Endothelial cell of umbilical vein (primary cell): ENCODE results near the gene SLC10A1. TPM values are rescaled to one million over a fixed set of nuclear protein-coding genes. Genes with fewer than 3 reads are reported as not detected.

ENCODE experiments used
- BruUV-seq: library from RNA; stranded (reverse); fragments of 400-500 nt; replicated peaks from 2 replicates; lab custom pipeline; 2021; lab: Mats Ljungman, UMichigan
- CTCF ChIA-PET: fragments of 300-600, 350-600 bp; sonication (Branson Sonifier 250); formaldehyde crosslinking; loops from one replicate; lab custom pipeline; 2021; ENCODE audit warnings: antibody characterized with exemption, inconsistent platforms; lab: Charles Lee
- POLR2A ChIA-PET: fragments of 300-600, 350-600 bp; sonication (Branson Sonifier 250); formaldehyde crosslinking; loops from one replicate; lab custom pipeline; 2021; ENCODE audit warnings: antibody characterized with exemption, inconsistent platforms; lab: Charles Lee
- DNase-seq: peaks from one replicate; pipeline ENCODE4 v3.0.0-alpha.2; 2011; ENCODE audit warnings: low read depth, low spot score
- FAIRE-seq: peaks from 2 replicates; lab custom pipeline; 2011; peaks lifted over from hg19 to GRCh38; lab: Jason Lieb, UNC
- H2AFZ ChIP-seq: 2 replicates; pipeline ENCODE4 v1.6.0; 2012; ENCODE audit warnings: low read depth, low read length, control low read depth, inconsistent platforms
- H3K27ac ChIP-seq: 2 replicates; pipeline ENCODE4 v1.5.1; 2011; ENCODE audit warnings: low read depth, mild to moderate bottlenecking, control low read depth, low read length, moderate library complexity; ENCODE audit not compliant: insufficient read depth
- H3K27me3 ChIP-seq, 2 experiments: 2 replicates each; pipeline versions ENCODE4 v1.6.0 to v1.6.1; 2011; ENCODE audit warnings: low read length in 2 of 2, mixed read lengths in 1 of 2; ENCODE audit not compliant: control insufficient read depth in 2 of 2, insufficient read depth in 2 of 2
- H3K36me3 ChIP-seq, 2 experiments: 2 replicates in 1 of 2; 3 replicates in 1 of 2; pipeline ENCODE4 v1.5.1; 2011; ENCODE audit warnings: low read length in 2 of 2, mild to moderate bottlenecking in 1 of 2, moderate library complexity in 1 of 2; ENCODE audit not compliant: control insufficient read depth in 2 of 2, insufficient read depth in 2 of 2; ENCODE audit errors: extremely low read depth in 1 of 2
- H3K4me1 ChIP-seq: 3 replicates; pipeline ENCODE4 v1.5.1; 2011; ENCODE audit warnings: mild to moderate bottlenecking, low read length; ENCODE audit not compliant: control insufficient read depth, insufficient read depth; ENCODE audit errors: extremely low read depth
- H3K4me2 ChIP-seq: 2 replicates; pipeline ENCODE4 v1.6.1; 2011; ENCODE audit warnings: low read length, control low read depth, mixed read lengths; ENCODE audit not compliant: insufficient read depth
- H3K4me3 ChIP-seq, 3 experiments: fragments of 200-600 bp in 1 of 3; sonication (generic), shearing (Covaris generic) in 1 of 3; replicated peaks in 1 of 3; 2 replicates each; pipeline ENCODE4 v1.5.1; 2011 to 2016; ENCODE audit warnings: control low read depth in 3 of 3, low read length in 3 of 3, mild to moderate bottlenecking in 2 of 3, inconsistent platforms in 1 of 3, low read depth in 1 of 3, moderate library complexity in 1 of 3; ENCODE audit not compliant: insufficient read depth in 1 of 3
- H3K79me2 ChIP-seq: 2 replicates; pipeline ENCODE4 v1.6.0; 2012; ENCODE audit warnings: low read length, inconsistent platforms; ENCODE audit not compliant: control insufficient read depth, insufficient read depth
- H3K9ac ChIP-seq: replicated peaks from 2 replicates; pipeline ENCODE3; 2011; ENCODE audit warnings: low read length, control low read depth; ENCODE audit not compliant: insufficient read depth; ENCODE audit errors: extremely low read depth
- H3K9me1 ChIP-seq: replicated peaks from 3 replicates; pipeline ENCODE4 v1.6.0; 2011; ENCODE audit warnings: mild to moderate bottlenecking, low read length; ENCODE audit not compliant: control insufficient read depth, insufficient read depth; ENCODE audit errors: extremely low read depth
- H3K9me3 ChIP-seq: replicated peaks from 2 replicates; pipeline ENCODE4 v1.5.1; 2012; ENCODE audit warnings: low read length, inconsistent platforms; ENCODE audit not compliant: control insufficient read depth, insufficient read depth
- H4K20me1 ChIP-seq: replicated peaks from 2 replicates; pipeline ENCODE3; 2011; ENCODE audit warnings: mild to moderate bottlenecking, low read length; ENCODE audit not compliant: control insufficient read depth, insufficient read depth; ENCODE audit errors: extremely low read depth
- EZH2 ChIP-seq: IDR thresholded peaks from 2 replicates; pipeline ENCODE4 v1.6.1; 2012; ENCODE audit warnings: borderline replicate concordance, low read depth, mild to moderate bottlenecking, moderate library complexity, low read length, inconsistent platforms; ENCODE audit not compliant: severe bottlenecking
- FOS ChIP-seq: IDR thresholded peaks from 2 replicates; pipeline ENCODE4 v1.6.1; 2011; ENCODE audit warnings: mild to moderate bottlenecking, low read length, moderate library complexity, borderline replicate concordance; ENCODE audit not compliant: insufficient read depth
- GATA2 ChIP-seq: IDR thresholded peaks from 2 replicates; pipeline ENCODE4 v1.7.0; 2011; ENCODE audit warnings: low read depth, mild to moderate bottlenecking, moderate library complexity, mixed read lengths, low read length; ENCODE audit not compliant: insufficient read length, insufficient read depth
- JUN ChIP-seq: IDR thresholded peaks from 2 replicates; pipeline ENCODE4 v1.6.1; 2011; ENCODE audit warnings: borderline replicate concordance, low read depth; ENCODE audit not compliant: insufficient read length, insufficient read depth
- MYC ChIP-seq: IDR thresholded peaks from one replicate; pipeline ENCODE4 v1.6.1; 2011; ENCODE audit warnings: mild to moderate bottlenecking, low read depth, low read length
- POLR2A ChIP-seq: IDR thresholded peaks from 2 replicates; pipeline ENCODE4 v1.6.1; 2012; ENCODE audit warnings: low read depth, mild to moderate bottlenecking, control low read depth, low read length
- POLR2AphosphoS5 ChIP-seq: IDR thresholded peaks from 2 replicates; pipeline ENCODE4 v1.6.1; 2012; ENCODE audit warnings: low read depth, mild to moderate bottlenecking, control low read depth, low read length, moderate library complexity; ENCODE audit not compliant: insufficient read depth
- dilution Hi-C: fragments of 300-500 bp; cut with MboI; formaldehyde crosslinking; loops from one replicate; pipeline ENCODE4 v1.15.0; 2019; ENCODE audit warnings: low sequenced_read_pairs; ENCODE audit not compliant: extremely low pct_ligation_motif_present
- intact Hi-C: fragments of 100-400 bp; cut with micrococcal nuclease; formaldehyde crosslinking; loops from one replicate; pipeline ENCODE4 v1.10.0; 2022
- polyA plus RNA-seq, 4 experiments: library from polyadenylated mRNA; depleted of rRNA in 3 of 4; stranded (reverse) in 3 of 4; unstranded in 1 of 4; fragments of >200 nt; gene quantifications; 2 replicates each; pipeline versions ENCODE4 v1.2.1 to v1.2.3, GENCODE V29; 2011 to 2012; ENCODE audit warnings: missing spikeins in 1 of 4
- total RNA-seq: library from RNA; stranded (reverse); gene quantifications from 2 replicates; pipeline ENCODE4 v1.2.3, GENCODE V29; 2021
- TF ChIP-seq, protein P1 (sequence below): IDR thresholded peaks from 2 replicates; pipeline ENCODE4 v1.6.1; 2011; ENCODE audit not compliant: insufficient read depth, insufficient read length
- TF ChIP-seq, protein P2 (sequence below), 2 donors: IDR thresholded peaks; 1 replicate in 1 of 2; 2 replicates in 1 of 2; pipeline ENCODE4 v1.5.1; 2011; ENCODE audit warnings: low read length in 2 of 2, mild to moderate bottlenecking in 2 of 2, moderate library complexity in 2 of 2, control low read depth in 1 of 2, inconsistent platforms in 1 of 2, low read depth in 1 of 2; ENCODE audit not compliant: insufficient read depth in 1 of 2; ENCODE audit errors: extremely low read depth in 1 of 2

SLC10A1 gene
- total and polyA plus RNA-seq, 2 donors (not counting 3 experiments of a cell fraction or from before 2014, with no cell fraction given), result not detected

DNA sequence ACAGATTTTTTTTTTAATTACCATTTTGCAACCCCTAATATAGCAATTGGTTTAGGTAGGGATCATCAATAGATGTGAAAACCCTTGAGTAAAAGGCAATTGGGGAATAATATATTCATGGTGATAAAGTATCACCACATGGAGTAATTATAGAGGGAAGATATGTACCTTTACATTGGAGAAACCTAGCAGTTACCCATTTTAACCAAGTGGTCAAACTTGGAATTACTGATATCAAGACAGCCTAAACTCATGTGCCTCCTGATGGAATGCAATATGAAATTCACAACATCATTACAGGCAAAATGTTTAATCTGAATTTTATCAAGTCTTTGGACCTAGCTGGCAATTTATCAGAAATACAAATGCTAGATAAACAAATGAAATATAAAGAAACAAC lies 6.7 kb upstream of the SLC10A1 start:
- no peak overlapping the region for H3K9ac ChIP-seq
- ChIA-PET CTCF (interaction anchor here (0.7 kb wide), 1 partner anchor 830 kb away, joined by 5 read pairs; no protein-coding TSS in a partner anchor), POLR2A (interaction anchor here (0.6 kb wide), 1 partner anchor 446 kb away, joined by 7 read pairs; no protein-coding TSS in a partner anchor)
- no peak for TF ChIP-seq JUN
- TF ChIP-seq GATA2, result no peak
- no peak for TF ChIP-seq MYC
- no peak for TF ChIP-seq POLR2A
- no peak for TF ChIP-seq EZH2
- TF ChIP-seq, protein P1, sequence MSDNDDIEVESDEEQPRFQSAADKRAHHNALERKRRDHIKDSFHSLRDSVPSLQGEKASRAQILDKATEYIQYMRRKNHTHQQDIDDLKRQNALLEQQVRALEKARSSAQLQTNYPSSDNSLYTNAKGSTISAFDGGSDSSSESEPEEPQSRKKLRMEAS, result no peak
- no peak for TF ChIP-seq FOS
- TF ChIP-seq, protein P2, sequence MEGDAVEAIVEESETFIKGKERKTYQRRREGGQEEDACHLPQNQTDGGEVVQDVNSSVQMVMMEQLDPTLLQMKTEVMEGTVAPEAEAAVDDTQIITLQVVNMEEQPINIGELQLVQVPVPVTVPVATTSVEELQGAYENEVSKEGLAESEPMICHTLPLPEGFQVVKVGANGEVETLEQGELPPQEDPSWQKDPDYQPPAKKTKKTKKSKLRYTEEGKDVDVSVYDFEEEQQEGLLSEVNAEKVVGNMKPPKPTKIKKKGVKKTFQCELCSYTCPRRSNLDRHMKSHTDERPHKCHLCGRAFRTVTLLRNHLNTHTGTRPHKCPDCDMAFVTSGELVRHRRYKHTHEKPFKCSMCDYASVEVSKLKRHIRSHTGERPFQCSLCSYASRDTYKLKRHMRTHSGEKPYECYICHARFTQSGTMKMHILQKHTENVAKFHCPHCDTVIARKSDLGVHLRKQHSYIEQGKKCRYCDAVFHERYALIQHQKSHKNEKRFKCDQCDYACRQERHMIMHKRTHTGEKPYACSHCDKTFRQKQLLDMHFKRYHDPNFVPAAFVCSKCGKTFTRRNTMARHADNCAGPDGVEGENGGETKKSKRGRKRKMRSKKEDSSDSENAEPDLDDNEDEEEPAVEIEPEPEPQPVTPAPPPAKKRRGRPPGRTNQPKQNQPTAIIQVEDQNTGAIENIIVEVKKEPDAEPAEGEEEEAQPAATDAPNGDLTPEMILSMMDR (IDR thresholded peaks at IDR 0.05; ENCODE audit: extremely low read depth in 1 of 2, insufficient read depth in 1 of 2, low read depth in 1 of 2, low read length in 2 of 2), result no peak
- TF ChIP-seq POLR2AphosphoS5, result no peak
- H3K4me1 ChIP-seq, result no peaks in the 10 kb centered on the region
- FAIRE-seq, result peak; percentile 18
- dilution Hi-C loops, result no loop called here
- no peaks in the 10 kb centered on the region for H3K36me3 ChIP-seq
- no peak overlapping the region for H2AFZ ChIP-seq
- no peak overlapping the region for H3K4me2 ChIP-seq
- H3K9me3 ChIP-seq, result no peaks in the 10 kb centered on the region
- H3K79me2 ChIP-seq, result no peaks in the 10 kb centered on the region
- H3K4me3 ChIP-seq, result no peak overlapping the region
- H4K20me1 ChIP-seq, result no peaks in the 10 kb centered on the region
- no peaks in the 10 kb centered on the region for H3K9me1 ChIP-seq
- intact Hi-C loops, result no loop called here
- peaks cover 0 to 5% of the 10 kb centered on the region in 2 experiments for H3K27me3 ChIP-seq
- no TSS peak for BruUV-seq
- no peak overlapping the region for H3K27ac ChIP-seq
- DNase-seq, result no peak
